GM12873 (cell line): ENCODE results near the gene BCL2.
A peak's percentile ranks its signal among the peaks of the same experiment; 100 is the strongest.

ENCODE experiments used
- CTCF ChIP-seq: IDR thresholded peaks from 2 replicates; pipeline ENCODE4 v1.5.1; 2012; ENCODE audit warnings: low read depth, mild to moderate bottlenecking, moderate library complexity, low read length, control low read depth; ENCODE audit not compliant: insufficient read depth; ENCODE audit errors: missing control alignments

The BCL2 gene

DNA sequence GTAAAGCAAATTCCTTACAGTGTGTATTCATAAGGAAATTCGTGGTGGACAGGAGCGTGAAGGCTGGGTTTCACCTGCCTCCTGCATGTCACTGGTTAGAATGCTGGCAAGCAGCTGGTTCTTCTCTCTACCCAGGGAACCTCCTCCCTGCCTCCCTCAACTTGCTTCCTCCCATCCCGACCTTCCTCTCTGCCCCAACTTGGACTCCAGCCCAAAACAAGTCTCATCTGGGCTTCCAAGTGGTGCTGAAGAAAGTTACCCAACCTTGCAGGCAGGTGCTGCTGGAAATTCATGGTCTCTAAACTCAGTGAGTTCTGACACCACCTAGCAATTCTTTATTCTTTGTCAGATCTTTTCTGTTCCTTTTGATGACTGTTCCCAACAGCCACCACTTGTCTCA lies 184.5 kb downstream of the BCL2 start:
- no peak for TF ChIP-seq CTCF

- TF ChIP-seq CTCF = no peak
These were observed 186.8 kb downstream of the BCL2 start for GRCh38 chr18:63132819-63133200.

DNA sequence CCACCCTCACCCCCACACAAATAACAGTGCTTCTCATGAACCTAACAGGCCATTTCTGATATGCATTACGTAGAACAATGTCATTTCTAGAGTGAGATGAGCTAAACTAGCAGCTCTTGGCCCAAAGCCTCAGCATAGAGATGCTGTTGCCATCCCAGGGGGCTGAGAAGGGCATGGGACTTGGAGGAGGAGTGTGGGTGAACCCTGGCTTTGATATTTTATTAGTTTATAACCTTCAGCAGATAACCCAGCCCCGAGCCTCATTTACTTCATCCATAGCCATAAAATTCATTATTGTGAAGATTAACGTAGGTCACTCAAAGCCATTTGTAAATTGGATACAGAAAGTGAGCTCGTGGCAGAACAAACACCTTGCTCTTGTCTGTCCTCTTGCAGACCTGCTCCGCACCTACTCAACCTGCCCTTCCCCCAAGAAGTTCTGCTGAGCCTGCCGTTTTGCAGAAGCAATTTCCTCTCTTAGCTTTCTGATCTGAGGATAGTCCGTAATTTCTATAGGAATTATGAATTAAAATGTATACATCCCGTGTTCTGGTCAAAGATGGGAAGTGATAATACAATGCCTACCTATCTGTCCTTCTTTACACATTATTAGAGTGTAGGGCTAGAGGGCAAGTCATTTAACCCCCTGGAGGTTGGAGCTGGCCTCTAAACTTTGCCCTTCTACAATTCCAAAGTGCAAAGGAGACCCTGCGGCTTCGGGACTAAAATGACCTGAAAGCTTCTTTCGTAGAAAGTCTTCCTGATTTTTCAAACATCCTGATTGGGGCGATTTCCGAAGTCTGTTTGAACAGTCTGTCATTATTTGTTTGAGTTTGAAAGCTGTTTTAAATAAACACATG lies 187.4 kb downstream of the BCL2 start:
- TF ChIP-seq CTCF = no peak

GRCh38 chr18:63131106-63131958 lies 188.2 kb downstream of the BCL2 start:
- peak; percentile 62 for TF ChIP-seq CTCF

GRCh38 chr18:63130176-63130575 lies 189.4 kb downstream of the BCL2 start:
- TF ChIP-seq CTCF = no peak

GRCh38 chr18:63128237-63128974 lies 191.2 kb downstream of the BCL2 start:
- TF ChIP-seq CTCF = no peak
